GM18507 (cell line): Measurements from ENCODE around the gene SUMF1.
"Not testable (repeated sequence)": the region's sequence is repeated elsewhere in the genome, so short reads cannot be mapped to it uniquely, and the experiment has no call there.

ENCODE experiments used
- DNase-seq: peaks from one replicate; pipeline ENCODE4 v3.0.0; 2011; ENCODE audit warnings: low read depth; ENCODE audit not compliant: insufficient read length; ENCODE audit errors: extremely low spot score
- FAIRE-seq: peaks from 2 replicates; lab custom pipeline; 2011; peaks lifted over from hg19 to GRCh38; lab: Jason Lieb, UNC

Gene SUMF1

GRCh38 chr3:4355401-4356219 lies 111.5 kb downstream of the SUMF1 start:
- FAIRE-seq (no peak), DNase-seq (no peak)

- FAIRE-seq = no peak
Observed at GRCh38 chr3:4351872-4352271, 115.2 kb downstream of the SUMF1 start.

GRCh38 chr3:4351164-4351855 lies 115.8 kb downstream of the SUMF1 start:
- no peak for FAIRE-seq
- no peak for DNase-seq

More at GRCh38 chr3:4351872-4352271, 115.2 kb downstream of the SUMF1 start:
- DNase-seq = no peak

GRCh38 chr3:4350789-4351163 lies 116.3 kb downstream of the SUMF1 start:
- FAIRE-seq (peak; percentile 80), DNase-seq (peak; percentile 55)

- DNase-seq (no peak), FAIRE-seq (no peak)
Observed at GRCh38 chr3:4343258-4343657, 123.8 kb downstream of the SUMF1 start.

- DNase-seq = no peak
- FAIRE-seq = no peak
Observed at GRCh38 chr3:4341336-4341675, 125.8 kb downstream of the SUMF1 start.

- no peak for DNase-seq
- no peak for FAIRE-seq
Observed at GRCh38 chr3:4340411-4341335, 126.4 kb downstream of the SUMF1 start.

- FAIRE-seq (no peak), DNase-seq (no peak)
Observed at GRCh38 chr3:4340077-4340410, 127.0 kb downstream of the SUMF1 start.

- FAIRE-seq (no peak), DNase-seq (no peak)
Observed at GRCh38 chr3:4338751-4339150, 128.3 kb downstream of the SUMF1 start.

- no peak for DNase-seq
- no peak for FAIRE-seq
Observed at GRCh38 chr3:4336850-4337546, 130.1 kb downstream of the SUMF1 start.

GRCh38 chr3:4335840-4336562 lies 131.1 kb downstream of the SUMF1 start:
- DNase-seq = no peak
- no peak for FAIRE-seq

- DNase-seq = no peak
- FAIRE-seq = no peak
Observed at GRCh38 chr3:4334548-4334947, 132.5 kb downstream of the SUMF1 start.

- FAIRE-seq (no peak), DNase-seq (no peak)
Observed at GRCh38 chr3:4332991-4333390, 134.1 kb downstream of the SUMF1 start.

GRCh38 chr3:4332574-4332973 lies 134.5 kb downstream of the SUMF1 start:
- FAIRE-seq = no peak

GRCh38 chr3:4332111-4332510 lies 135.0 kb downstream of the SUMF1 start:
- DNase-seq (no peak), FAIRE-seq (no peak)

More at GRCh38 chr3:4332574-4332973, 134.5 kb downstream of the SUMF1 start:
- DNase-seq = no peak

- not testable (repeated sequence) for FAIRE-seq, DNase-seq
Observed at GRCh38 chr3:4329806-4330205, 137.3 kb downstream of the SUMF1 start.

GRCh38 chr3:4326868-4327267 lies 140.2 kb downstream of the SUMF1 start:
- FAIRE-seq = no peak
- no peak for DNase-seq

- DNase-seq (no peak), FAIRE-seq (no peak)
Observed at GRCh38 chr3:4323246-4324027, 143.6 kb downstream of the SUMF1 start.
